Urinary bladder (tissue), 4 donors: ENCODE results near the gene IL15RA. TPM values are rescaled to one million over a fixed set of nuclear protein-coding genes. Genes with fewer than 3 reads are reported as not detected.

Source experiments
- DNase-seq: peaks from one replicate; pipeline ENCODE4 v3.0.0-alpha.2; 2015; ENCODE audit errors: extremely low spot score
- H3K27ac ChIP-seq: one replicate; pipeline ENCODE4 v1.5.1; 2013; ENCODE audit warnings: low read depth, mild to moderate bottlenecking, moderate library complexity
- H3K36me3 ChIP-seq: one replicate; pipeline ENCODE4 v1.6.1; 2013; ENCODE audit warnings: mild to moderate bottlenecking, moderate library complexity; ENCODE audit not compliant: insufficient read depth
- H3K4me1 ChIP-seq: one replicate; pipeline ENCODE4 v1.6.1; 2013; ENCODE audit warnings: mild to moderate bottlenecking, moderate library complexity; ENCODE audit not compliant: insufficient read depth
- H3K4me3 ChIP-seq: one replicate; pipeline ENCODE4 v1.5.1; 2013; ENCODE audit warnings: low read depth, low read length
- WGBS: extraction: QIAGEN DNeasy Blood & Tissue Kit; methylation state at CpG from one replicate; pipeline ENCODE4 v1.1.7; 2013; 5-methylcytosine and 5-hydroxymethylcytosine counted together
- polyA plus RNA-seq: library from polyadenylated mRNA; stranded (reverse); fragments of 200-250 nt; gene quantifications from one replicate; pipeline ENCODE4 v1.2.3, GENCODE V29; 2013
- small RNA-seq: library from RNA; depleted of rRNA; stranded (forward); fragments of <200 nt; gene quantifications from one replicate; pipeline ENCODE3, GENCODE V24; 2014
- total RNA-seq: library from RNA; depleted of rRNA; stranded (reverse); fragments of >200 nt; gene quantifications from one replicate; pipeline ENCODE4 v1.2.3, GENCODE V29; 2014
- donor health status: healthy with polysubstance abuse.
- donor health status: healthy.

The IL15RA gene
- total and polyA plus RNA-seq, 2 donors = 3.5 to 50.2 TPM

DNA sequence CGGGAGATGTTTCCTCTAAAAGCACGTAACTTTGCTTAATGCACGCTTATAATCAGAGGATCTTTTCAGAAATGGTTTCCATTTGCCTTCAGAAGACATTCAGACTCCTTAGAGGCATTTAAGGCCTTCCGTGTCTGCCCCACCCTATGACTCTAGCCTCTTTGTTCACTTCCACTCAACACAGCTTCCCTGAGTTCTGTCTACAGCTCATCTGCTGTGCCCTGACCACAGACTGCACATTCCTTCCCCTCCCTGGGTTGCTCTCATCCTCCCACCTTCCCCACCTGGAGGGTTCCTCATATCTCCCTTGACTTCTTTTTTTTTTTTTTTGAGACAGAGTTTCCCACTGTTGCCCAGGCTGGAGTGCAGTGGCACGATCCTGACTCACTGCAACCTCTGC is 70.7 kb downstream of the IL15RA start:
- Histone ChIP-seq H3K36me3 (peaks cover 2% of the 10 kb centered on the region), H3K27ac (no peak overlapping the region)

DNA sequence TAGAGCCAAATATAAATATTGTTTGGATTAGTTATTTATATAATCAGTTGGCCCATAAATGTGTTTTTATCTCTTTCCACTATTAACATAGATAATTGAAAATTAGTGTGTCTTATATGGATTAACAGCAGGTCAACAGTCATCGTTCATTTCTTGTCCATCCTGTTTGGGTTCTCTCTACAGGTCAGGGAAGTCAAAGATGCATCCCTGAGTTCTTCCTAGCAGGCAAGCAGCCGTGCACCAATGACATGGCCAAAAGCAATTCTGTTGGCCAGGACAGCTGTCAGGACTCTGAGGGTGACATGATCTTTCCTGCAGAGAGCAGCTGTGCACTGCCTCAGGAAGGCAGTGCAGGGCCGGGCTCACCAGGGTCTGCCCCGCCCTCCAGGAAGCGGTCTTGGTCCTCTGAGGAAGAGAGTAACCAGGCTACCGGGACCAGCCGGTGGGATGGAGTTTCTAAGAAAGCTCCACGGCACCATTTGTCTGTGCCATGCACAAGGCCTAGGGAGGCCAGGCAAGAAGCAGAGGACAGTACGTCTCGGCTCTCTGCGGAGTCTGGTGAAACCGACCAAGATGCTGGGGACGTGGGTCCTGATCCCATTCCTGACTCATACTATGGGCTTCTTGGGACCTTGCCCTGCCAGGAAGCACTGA is 71.4 kb downstream of the IL15RA start:
- 60% methylated on average over 13 of the region's 13 CpGs for WGBS
- H3K36me3 ChIP-seq = peaks cover 2% of the 10 kb centered on the region
- no peaks in the 10 kb centered on the region for H3K4me1 ChIP-seq
- no peak for DNase-seq
- no peak overlapping the region for H3K4me3 ChIP-seq
- H3K27ac ChIP-seq = no peak overlapping the region

More for the DNA sequence above, 70.7 kb downstream of the IL15RA start:
- WGBS = 95% methylated on average over 5 of the region's 5 CpGs
- no peak for DNase-seq
- Histone ChIP-seq H3K4me3 (no peak overlapping the region), H3K4me1 (no peaks in the 10 kb centered on the region)

DNA sequence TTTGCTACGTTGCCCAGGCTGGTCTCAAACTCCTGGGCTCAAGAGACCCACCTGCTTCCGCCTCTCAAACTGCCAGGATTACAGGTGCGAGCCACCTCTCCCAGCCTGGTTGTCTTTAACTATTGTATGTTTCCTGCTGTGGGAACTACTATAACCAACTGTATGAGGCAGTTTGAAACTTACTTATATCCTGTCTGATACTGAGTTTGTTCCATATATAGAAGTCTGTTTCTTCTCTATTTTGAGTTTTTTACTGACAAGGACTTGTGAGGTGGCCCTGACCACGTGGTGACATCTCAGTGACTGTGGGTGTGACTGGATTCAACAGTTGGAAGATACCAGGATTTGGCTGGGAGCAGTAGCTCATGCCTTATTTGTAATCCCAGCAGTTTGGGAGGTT is 73.1 kb downstream of the IL15RA start:
- DNase-seq = no peak
- no peak overlapping the region for H3K4me3 ChIP-seq
- H3K27ac ChIP-seq = no peak overlapping the region
- 79% methylated on average over 4 of the region's 4 CpGs for WGBS
- no peaks in the 10 kb centered on the region for H3K4me1 ChIP-seq
- peaks cover 2% of the 10 kb centered on the region for H3K36me3 ChIP-seq

DNA sequence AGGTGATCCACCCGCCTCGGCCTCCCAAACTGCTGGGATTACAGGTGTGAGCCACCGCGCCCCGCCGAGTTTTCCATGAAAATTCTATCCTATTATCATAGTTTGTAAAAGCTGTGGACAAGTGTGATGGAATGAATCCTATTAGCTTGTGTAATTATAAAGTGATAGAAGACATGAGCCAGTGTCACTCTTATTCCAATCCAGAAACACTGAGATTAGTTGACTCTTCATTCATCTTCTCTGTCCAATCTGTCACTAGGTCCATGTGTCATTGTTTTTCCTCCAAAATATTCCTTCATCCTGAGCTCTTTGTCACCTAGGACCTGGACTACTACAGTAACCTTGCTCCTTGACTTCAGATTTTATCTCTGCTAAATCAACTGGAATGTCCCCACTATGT is 73.8 kb downstream of the IL15RA start:
- Histone ChIP-seq H3K27ac (no peak overlapping the region), H3K4me3 (no peak overlapping the region), H3K4me1 (no peaks in the 10 kb centered on the region), H3K36me3 (no peaks in the 10 kb centered on the region)
- DNase-seq = no peak
- WGBS = 99% methylated on average over 6 of the region's 6 CpGs

DNA sequence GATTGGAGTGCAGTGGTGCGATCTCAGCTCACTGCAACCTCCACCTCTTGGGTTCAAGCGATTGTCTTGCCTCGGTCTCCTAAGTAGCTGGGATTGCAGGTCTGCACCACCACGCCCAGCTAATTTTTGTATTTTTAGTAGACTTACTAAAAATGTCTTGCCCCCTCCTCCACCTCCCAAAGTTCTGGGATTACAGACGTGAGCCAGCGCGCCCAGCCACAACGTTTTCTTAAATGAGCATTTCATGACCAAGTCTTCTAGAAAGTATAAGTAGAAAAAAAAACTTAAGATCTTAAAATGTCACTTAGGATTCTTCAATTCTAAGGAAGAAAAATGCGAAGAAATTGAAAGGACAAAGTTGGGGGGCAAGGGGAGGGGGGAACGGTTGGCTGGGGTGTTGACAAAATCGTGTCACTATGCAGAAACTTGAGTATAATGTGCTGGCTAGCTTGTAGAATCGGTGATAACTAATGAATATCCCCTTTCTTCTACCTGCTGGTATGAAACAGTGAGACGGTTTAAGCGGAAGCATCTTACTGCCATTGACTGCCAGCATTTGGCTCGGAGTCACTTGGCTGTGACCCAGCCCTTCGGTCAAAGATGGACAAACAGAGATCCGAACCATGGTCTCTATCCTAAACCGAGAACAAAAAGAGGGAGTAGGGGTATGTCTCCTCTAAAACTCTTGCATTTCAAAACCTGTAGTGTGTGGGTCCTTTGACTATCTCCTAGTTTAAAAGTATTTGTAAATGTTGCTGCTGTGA is 74.7 kb downstream of the IL15RA start:
- H3K4me3 ChIP-seq = no peak overlapping the region
- H3K27ac ChIP-seq = no peak overlapping the region
- H3K36me3 ChIP-seq = no peaks in the 10 kb centered on the region
- no peak for DNase-seq
- no peaks in the 10 kb centered on the region for H3K4me1 ChIP-seq
- 94% methylated on average over 18 of the region's 18 CpGs for WGBS

Small RNAs within 50 kb of the gene (small RNA-seq; reads per million reads assigned to genes)
- not detected for gene RF00397

Other genes starting within 250 kb of the IL15RA start
- gene GDI2, start 164.1 kb downstream of the IL15RA start, total RNA-seq = 385 TPM
- 140 TPM for gene GDI2, start 164.1 kb downstream of the IL15RA start, polyA plus RNA-seq
- 8.8 TPM for gene ANKRD16, start 87.7 kb downstream of the IL15RA start, total RNA-seq
- 9.3 TPM for gene ANKRD16, start 87.7 kb downstream of the IL15RA start, polyA plus RNA-seq
- 65.7 TPM for gene FBH1, start 87.3 kb downstream of the IL15RA start, total RNA-seq
- gene FBH1, start 87.3 kb downstream of the IL15RA start, polyA plus RNA-seq = 57.4 TPM
- 0.37 TPM for gene IL2RA, start 84.8 kb upstream of the IL15RA start, total RNA-seq
- gene IL2RA, start 84.8 kb upstream of the IL15RA start, polyA plus RNA-seq = 0.87 TPM
- 59.6 TPM for gene RBM17, start 111.5 kb upstream of the IL15RA start, total RNA-seq
- gene RBM17, start 111.5 kb upstream of the IL15RA start, polyA plus RNA-seq = 58.3 TPM
- 6.5 TPM for gene PFKFB3, start 225.4 kb upstream of the IL15RA start, total RNA-seq
- gene PFKFB3, start 225.4 kb upstream of the IL15RA start, polyA plus RNA-seq = 31.8 TPM